Urothelium cell line (cell line): ENCODE measurements around the gene CELSR1.
A peak's percentile ranks its signal among the peaks of the same experiment; 100 is the strongest.

ENCODE experiments used
- DNase-seq: peaks from one replicate; pipeline ENCODE4 v3.0.0; 2011; ENCODE audit warnings: low spot score, mixed read lengths
- FAIRE-seq: peaks from 2 replicates; lab custom pipeline; 2011; peaks lifted over from hg19 to GRCh38; lab: Jason Lieb, UNC

CELSR1 gene

GRCh38 chr22:46557736-46558480, 20.5 kb upstream of the CELSR1 start:
- peak; percentile 37 for FAIRE-seq
- no peak for DNase-seq

GRCh38 chr22:46556775-46557174, 19.4 kb upstream of the CELSR1 start:
- no peak for DNase-seq

GRCh38 chr22:46553189-46553588, 15.8 kb upstream of the CELSR1 start:
- no peak for DNase-seq
- peak; percentile 5 for FAIRE-seq

More at GRCh38 chr22:46556775-46557174, 19.4 kb upstream of the CELSR1 start:
- FAIRE-seq: no peak

- FAIRE-seq: no peak
- no peak for DNase-seq
Observed at GRCh38 chr22:46551996-46552395, 14.6 kb upstream of the CELSR1 start.

- FAIRE-seq (no peak), DNase-seq (no peak)
Observed at GRCh38 chr22:46551321-46551720, 13.9 kb upstream of the CELSR1 start.

- DNase-seq: no peak
- FAIRE-seq: no peak
Observed at GRCh38 chr22:46549971-46550641, 12.7 kb upstream of the CELSR1 start.

GRCh38 chr22:46549563-46549840, 12.1 kb upstream of the CELSR1 start:
- FAIRE-seq (no peak), DNase-seq (no peak)

- FAIRE-seq (no peak), DNase-seq (peak; percentile 57)
Observed at GRCh38 chr22:46547883-46548244, 10.4 kb upstream of the CELSR1 start.

- DNase-seq (peak; percentile 86), FAIRE-seq (no peak)
Observed at GRCh38 chr22:46547179-46547882, 9.9 kb upstream of the CELSR1 start.

- FAIRE-seq (peak; percentile 67), DNase-seq (peak; percentile 63)
Observed at GRCh38 chr22:46546466-46547178, 9.2 kb upstream of the CELSR1 start.

GRCh38 chr22:46545086-46545792, 7.8 kb upstream of the CELSR1 start:
- DNase-seq (no peak), FAIRE-seq (no peak)

GRCh38 chr22:46542011-46542985, 4.9 kb upstream of the CELSR1 start:
- FAIRE-seq: peak; percentile 94
- DNase-seq: peak; percentile 94

- DNase-seq: no peak
- no peak for FAIRE-seq
Observed at GRCh38 chr22:46541536-46541935, 4.1 kb upstream of the CELSR1 start.

GRCh38 chr22:46540874-46541273, 3.5 kb upstream of the CELSR1 start:
- DNase-seq (no peak), FAIRE-seq (no peak)

- no peak for DNase-seq
- FAIRE-seq: no peak
Observed at GRCh38 chr22:46539169-46539568, 1.7 kb upstream of the CELSR1 start.

GRCh38 chr22:46538814-46539160, 1.4 kb upstream of the CELSR1 start:
- DNase-seq: no peak

GRCh38 chr22:46537946-46538813, 760 bp upstream of the CELSR1 start:
- DNase-seq (no peak), FAIRE-seq (no peak)

More at GRCh38 chr22:46538814-46539160, 1.4 kb upstream of the CELSR1 start:
- FAIRE-seq: peak; percentile 20

- DNase-seq: no peak
- FAIRE-seq: no peak
Observed at GRCh38 chr22:46536537-46537224, 739 bp downstream of the CELSR1 start.
